ENCODE measurements around the gene USHBP1.
A peak's percentile ranks its signal among the peaks of the same experiment; 100 is the strongest.

Gene USHBP1

DNA sequence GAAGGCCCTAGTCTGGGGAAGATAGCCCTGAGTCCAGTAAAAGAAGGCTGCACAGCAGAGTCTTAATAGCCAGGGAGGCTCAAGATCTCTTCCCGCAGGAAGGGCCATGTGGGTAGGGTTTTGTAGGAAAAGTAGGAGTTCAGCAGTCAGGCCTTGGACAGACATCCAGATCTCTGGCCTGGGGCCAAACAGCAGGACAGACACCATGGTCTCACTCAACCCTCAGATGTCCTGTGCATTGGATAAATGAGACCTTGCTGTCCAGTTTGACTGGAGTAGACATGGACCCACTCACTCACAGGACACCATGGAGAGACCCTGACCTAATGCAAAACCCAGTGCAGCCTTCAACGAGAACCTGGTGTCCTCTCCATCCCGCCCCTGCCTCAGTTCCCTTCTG, 34.7 kb downstream of the USHBP1 start:
- no peak for DNase-seq (ENCODE audit: low spot score in 2 of 2)
- ATAC-seq (ENCODE audit: low read depth) = no peak
- Mint-ChIP-seq H3K27ac (no peak overlapping the region), H3K4me3 (no peak overlapping the region), H3K27me3 (no peaks in the 10 kb centered on the region), H3K9me3 (no peaks in the 10 kb centered on the region), H3K4me1 (peaks cover 8% of the 10 kb centered on the region), H3K36me3 (peaks cover 2% of the 10 kb centered on the region)

DNA sequence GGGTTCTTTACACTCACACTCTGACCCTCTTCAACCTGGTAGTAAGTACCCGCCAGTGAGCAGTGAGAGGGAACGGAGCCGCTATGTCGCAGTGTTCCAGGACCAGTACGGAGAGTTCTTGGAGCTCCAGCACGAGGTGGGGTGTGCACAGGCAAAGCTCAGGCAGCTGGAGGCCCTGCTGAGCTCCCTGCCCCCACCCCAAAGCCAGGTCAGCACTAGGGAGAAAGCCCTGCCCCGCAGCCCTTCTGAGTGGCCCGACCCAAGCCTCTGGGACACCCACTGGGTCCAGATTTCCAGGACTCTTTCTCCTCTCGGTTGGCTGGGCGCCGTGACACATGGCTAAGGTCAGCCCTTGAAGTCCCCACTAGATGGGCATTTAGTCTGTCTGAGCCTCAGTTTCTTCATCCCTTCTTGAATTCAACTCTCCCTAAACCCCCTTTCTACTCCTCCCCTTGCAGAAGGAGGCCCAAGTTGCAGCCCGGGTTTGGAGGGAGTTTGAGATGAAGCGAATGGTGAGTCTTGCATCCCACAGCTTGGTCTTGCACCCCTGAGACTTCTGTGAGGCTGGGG, 36.7 kb downstream of the USHBP1 start:
- Mint-ChIP-seq H3K27me3 (no peaks in the 10 kb centered on the region), H3K4me1 (peaks cover 8% of the 10 kb centered on the region), H3K4me3 (no peak overlapping the region), H3K36me3 (peaks cover 2% of the 10 kb centered on the region), H3K9me3 (no peaks in the 10 kb centered on the region), H3K27ac (no peak overlapping the region)
- ATAC-seq (ENCODE audit: low read depth) (no peak), DNase-seq (ENCODE audit: low spot score in 2 of 2) (no peak)

DNA sequence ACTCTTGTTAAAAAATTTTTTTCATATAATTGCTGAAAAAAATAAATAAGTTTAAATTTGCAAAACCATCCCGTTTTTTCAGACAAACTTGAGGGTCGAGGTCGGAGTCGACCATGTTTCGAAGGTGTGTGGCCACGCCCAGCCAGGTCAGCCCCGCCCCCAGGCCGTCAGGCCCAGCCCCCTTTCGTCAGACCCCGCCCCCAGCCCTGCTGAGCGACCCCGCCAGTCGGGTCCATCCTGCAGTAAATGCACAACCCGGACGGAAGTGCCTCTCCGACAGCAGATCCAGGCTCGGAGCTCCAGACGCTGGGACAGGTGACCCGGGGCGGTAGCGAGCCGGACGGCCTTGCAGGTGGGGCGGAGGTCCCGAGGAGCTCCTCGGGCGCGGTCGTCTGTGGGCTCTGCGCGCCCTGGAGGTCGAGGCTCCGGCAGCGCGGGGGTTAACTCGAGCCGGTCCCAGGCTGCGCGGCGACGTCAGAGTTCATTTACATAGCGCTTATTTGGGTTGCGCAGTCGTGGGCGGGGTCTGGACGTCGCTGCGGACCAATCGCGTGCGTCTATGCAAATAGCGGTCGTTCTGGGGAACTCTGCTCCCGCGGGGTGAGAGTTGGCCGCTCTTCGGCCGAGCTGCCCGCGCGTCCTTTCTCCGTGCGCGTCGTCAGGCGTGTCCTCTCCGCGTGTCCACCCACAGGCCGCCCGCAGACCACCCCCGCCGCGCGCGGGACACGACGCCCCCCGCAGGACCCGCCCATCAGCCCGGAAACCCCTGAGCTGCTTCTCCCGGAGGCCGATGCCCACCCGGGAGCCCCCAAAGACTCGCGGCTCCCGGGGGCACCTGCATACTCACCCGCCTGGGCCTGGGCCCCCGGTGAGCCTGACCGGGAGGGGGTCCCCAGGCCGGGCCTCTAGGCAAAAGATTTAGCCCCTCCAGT, 38.3 kb downstream of the USHBP1 start, which contains the start of gene OCEL1:
OCEL1 (plus strand) TSS at position 225 of the 932 bp plus-strand sequence; CDS start at position 247, 22 bp downstream.
- peak within 1 kb of the TSS; percentile 98 for H3K4me3 Mint-ChIP-seq
- peak within 1 kb of the TSS; percentile 94 for H3K27ac Mint-ChIP-seq
- no peaks in the 10 kb centered on the region for H3K36me3 Mint-ChIP-seq
- peaks cover 8% of the 10 kb centered on the region for H3K4me1 Mint-ChIP-seq
- DNase-seq (ENCODE audit: low spot score in 2 of 2) (peak; percentile 95 to 96), ATAC-seq (ENCODE audit: low read depth) (peak; percentile 87)
- H3K9me3 Mint-ChIP-seq = no peaks in the 10 kb centered on the region
- no peaks in the 10 kb centered on the region for H3K27me3 Mint-ChIP-seq

DNA sequence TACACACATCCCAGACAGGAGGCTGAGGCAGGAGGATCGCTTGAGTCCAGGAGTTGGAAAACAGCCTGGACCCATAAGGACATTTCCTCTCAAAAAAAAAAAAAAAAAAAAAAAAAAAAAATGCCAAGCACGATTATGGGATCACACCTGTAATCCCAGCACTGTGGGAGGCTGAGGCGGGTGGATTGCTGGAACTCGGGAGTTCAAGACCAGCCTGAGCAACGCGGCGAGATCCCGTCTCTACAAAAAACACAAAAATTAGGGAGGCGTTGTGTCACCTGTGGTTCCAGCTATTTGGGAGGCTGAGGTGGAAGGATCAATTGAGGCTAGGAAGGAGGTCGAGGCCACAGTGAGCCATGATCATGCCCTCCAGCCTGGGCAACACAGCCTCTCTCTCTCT, 39.5 kb downstream of the USHBP1 start:
- Mint-ChIP-seq H3K4me1 (peaks cover 8% of the 10 kb centered on the region), H3K27ac (no peak overlapping the region)

DNA sequence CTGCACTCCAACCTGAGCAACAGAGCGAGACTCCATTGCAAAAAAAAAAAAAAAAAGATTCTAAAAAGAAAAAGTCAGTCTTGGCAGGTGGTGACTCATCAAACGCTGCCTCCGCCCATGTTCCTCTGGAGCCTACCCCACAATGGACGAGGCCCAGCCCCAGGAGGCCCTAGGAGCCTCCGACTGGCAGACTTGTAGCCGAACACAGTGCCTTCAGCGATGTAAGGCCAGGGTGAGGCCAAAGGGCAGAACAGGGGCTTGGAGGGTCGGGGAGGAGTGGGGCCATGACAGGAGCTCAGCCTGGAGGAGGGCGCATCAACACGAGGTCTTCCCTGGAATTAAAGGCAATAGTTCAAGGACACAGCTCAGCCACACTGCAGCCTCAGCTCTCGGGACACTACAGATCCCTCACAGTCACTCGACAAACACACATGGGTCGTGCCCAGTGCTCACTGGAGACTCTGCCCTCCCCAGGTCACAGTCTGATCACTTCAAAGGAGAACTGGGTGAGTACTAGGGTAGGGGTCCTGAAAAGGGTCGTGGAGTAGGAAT, 44.3 kb downstream of the USHBP1 start:
- Mint-ChIP-seq H3K36me3 (peaks cover 17% of the 10 kb centered on the region), H3K27ac (no peak overlapping the region), H3K4me1 (peaks cover 6% of the 10 kb centered on the region), H3K27me3 (no peaks in the 10 kb centered on the region), H3K9me3 (peaks cover 1% of the 10 kb centered on the region), H3K4me3 (no peak overlapping the region)
- ATAC-seq (ENCODE audit: low read depth) (no peak), DNase-seq (ENCODE audit: low spot score in 2 of 2) (no peak)

More for the DNA sequence above, 39.5 kb downstream of the USHBP1 start:
- ATAC-seq (ENCODE audit: low read depth) (no peak), DNase-seq (ENCODE audit: low spot score in 2 of 2) (no peak)
- no peaks in the 10 kb centered on the region for H3K9me3 Mint-ChIP-seq
- no peaks in the 10 kb centered on the region for H3K36me3 Mint-ChIP-seq
- H3K27me3 Mint-ChIP-seq = no peaks in the 10 kb centered on the region
- peak overlapping the region; percentile 51 for H3K4me3 Mint-ChIP-seq

DNA sequence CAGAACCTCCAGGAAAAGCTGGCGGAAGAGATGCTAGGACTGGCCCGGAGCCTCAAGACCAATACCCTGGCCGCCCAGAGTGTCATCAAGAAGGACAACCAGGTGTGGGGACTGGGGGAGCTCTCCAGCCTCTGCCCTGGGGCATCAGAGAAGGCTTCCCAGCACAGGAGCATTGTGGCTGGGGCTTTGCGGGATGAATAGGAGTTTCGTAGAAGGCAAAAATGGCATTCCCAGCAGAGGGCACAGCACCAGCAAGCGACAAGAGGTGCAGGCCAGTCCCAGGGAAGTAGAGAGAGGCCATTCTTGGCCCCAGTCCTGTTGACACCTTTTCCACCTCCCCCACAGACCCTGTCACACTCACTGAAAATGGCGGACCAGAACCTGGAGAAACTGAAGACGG, 45.3 kb downstream of the USHBP1 start:
- no peaks in the 10 kb centered on the region for H3K27me3 Mint-ChIP-seq
- H3K9me3 Mint-ChIP-seq = peaks cover 1% of the 10 kb centered on the region
- no peak overlapping the region for H3K4me3 Mint-ChIP-seq
- no peak overlapping the region for H3K27ac Mint-ChIP-seq
- H3K4me1 Mint-ChIP-seq = peaks cover 12% of the 10 kb centered on the region
- DNase-seq (ENCODE audit: low spot score in 2 of 2) (no peak), ATAC-seq (ENCODE audit: low read depth) (no peak)
- peaks cover 17% of the 10 kb centered on the region for H3K36me3 Mint-ChIP-seq

DNA sequence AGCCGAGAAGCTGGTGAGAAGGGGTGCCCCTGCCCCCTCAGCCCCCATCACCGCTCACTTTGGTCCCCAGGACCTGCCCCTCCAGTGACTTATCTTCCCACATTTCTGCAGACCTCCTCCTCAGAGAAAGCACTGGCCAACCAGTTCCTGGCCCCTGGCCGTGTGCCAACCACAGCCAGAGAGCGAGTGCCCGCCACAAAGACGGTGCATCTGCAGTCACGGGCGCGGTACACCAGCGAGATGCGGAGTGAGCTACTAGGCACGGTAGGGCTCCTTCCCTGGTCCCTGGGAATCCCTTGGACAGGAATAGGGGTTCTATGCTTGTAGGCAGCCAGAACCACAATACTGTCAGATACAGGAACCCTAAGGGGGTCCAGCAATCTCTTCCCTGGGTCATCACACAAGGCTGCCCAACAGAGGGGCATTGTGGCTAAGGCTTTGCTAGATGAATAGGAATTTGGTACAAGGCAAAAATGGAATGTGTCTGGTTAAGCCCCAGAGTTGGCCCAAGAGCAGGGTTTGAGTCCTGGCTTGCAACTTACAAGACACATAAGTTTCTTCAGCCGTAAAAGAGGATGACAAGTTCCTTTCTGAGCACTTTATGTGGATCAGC, 48.4 kb downstream of the USHBP1 start:
- peaks cover 11% of the 10 kb centered on the region for H3K4me1 Mint-ChIP-seq
- H3K9me3 Mint-ChIP-seq = peaks cover 1% of the 10 kb centered on the region
- no peaks in the 10 kb centered on the region for H3K27me3 Mint-ChIP-seq
- H3K36me3 Mint-ChIP-seq = peaks cover 23% of the 10 kb centered on the region
- ATAC-seq (ENCODE audit: low read depth) = no peak
- peak overlapping the region; percentile 93 for H3K27ac Mint-ChIP-seq
- peak overlapping the region; percentile 88 for H3K4me3 Mint-ChIP-seq
- no peak for DNase-seq (ENCODE audit: low spot score in 2 of 2)

DNA sequence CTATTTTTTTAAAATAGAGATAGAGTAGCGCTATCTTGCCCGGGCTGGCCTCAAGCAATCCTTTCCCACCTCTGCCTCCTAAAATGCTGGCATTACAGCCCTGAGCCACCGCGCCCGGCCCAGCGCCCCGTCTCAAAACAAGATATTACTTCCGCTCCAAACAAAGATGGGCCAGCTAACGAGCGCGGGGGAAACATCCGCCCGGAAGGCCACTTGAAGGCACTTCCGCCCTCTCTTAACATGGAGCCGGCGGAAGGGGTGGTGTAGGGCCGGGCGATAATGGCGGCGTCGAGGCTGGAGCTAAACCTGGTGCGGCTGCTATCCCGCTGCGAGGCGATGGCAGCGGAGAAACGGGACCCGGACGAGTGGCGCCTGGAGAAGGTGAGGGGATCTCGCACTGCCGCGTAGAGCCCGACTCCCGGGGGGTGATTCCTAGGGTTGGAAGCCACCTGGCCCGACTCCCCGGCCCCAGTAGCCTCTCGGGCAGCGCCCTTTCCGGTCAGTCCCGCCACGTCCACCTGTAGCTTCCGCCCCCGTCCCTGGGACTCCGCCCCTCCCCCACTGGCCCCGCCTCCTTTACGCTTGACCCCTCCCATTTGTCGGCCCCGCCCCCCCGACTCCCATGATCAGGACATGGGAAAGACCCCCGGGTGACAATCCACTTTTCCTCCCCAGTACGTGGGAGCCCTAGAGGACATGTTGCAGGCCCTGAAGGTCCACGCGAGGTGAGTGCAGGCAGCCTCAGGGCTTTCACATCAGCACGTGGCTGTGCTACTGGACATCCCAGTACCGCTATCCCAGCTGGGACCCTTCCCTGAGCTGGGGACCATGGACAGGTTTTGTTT, 49.2 kb downstream of the USHBP1 start, which contains the start of gene USE1:
USE1 (plus strand) TSS at position 231 of the 845 bp plus-strand sequence; CDS start at position 280, 49 bp downstream.
- Mint-ChIP-seq H3K36me3 (peaks cover 24% of the 10 kb centered on the region), H3K27me3 (no peaks in the 10 kb centered on the region), H3K27ac (peak within 1 kb of the TSS; percentile 93), H3K4me1 (peaks cover 12% of the 10 kb centered on the region), H3K4me3 (peak within 1 kb of the TSS; percentile 88), H3K9me3 (peaks cover 1% of the 10 kb centered on the region)
- peak; percentile 97 for ATAC-seq (ENCODE audit: low read depth)
- peak; percentile 74 to 82 for DNase-seq (ENCODE audit: low spot score in 2 of 2)

DNA sequence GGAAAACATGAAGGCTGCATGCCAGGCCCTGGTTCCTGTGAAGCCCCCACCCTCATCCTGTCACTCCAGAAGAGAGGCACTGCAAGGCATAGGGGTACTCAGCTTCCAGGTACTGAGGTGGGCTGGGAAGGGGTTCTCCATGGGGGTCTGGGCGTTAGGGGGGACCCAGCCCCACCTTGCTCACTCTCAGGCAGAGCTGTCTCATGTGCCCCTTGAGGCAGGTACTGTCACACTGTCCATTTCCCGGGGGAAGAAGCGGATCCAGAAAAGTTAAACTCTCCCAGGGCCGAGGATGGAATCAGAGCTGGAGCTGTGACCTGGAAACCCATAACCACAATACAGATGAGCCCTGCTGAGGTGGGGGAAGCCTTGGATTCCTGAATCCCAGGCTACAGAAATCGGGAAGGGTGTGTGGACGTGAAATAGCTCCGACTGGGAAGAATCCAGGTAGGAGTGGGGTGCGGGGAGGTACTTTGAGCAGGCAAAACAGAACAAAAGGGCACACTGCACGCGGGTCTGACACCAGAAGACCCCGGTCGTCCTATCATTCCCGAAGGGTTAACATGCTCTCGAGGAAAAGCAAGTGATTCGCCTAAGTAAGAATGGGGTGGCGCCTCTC, 49.9 kb downstream of the USHBP1 start:
- H3K4me3 Mint-ChIP-seq = peak overlapping the region; percentile 88
- ATAC-seq (ENCODE audit: low read depth) (no peak), DNase-seq (ENCODE audit: low spot score in 2 of 2) (no peak)
- H3K36me3 Mint-ChIP-seq = peaks cover 25% of the 10 kb centered on the region
- peak overlapping the region; percentile 93 for H3K27ac Mint-ChIP-seq
- peaks cover 1% of the 10 kb centered on the region for H3K9me3 Mint-ChIP-seq
- peaks cover 17% of the 10 kb centered on the region for H3K4me1 Mint-ChIP-seq
- no peaks in the 10 kb centered on the region for H3K27me3 Mint-ChIP-seq

DNA sequence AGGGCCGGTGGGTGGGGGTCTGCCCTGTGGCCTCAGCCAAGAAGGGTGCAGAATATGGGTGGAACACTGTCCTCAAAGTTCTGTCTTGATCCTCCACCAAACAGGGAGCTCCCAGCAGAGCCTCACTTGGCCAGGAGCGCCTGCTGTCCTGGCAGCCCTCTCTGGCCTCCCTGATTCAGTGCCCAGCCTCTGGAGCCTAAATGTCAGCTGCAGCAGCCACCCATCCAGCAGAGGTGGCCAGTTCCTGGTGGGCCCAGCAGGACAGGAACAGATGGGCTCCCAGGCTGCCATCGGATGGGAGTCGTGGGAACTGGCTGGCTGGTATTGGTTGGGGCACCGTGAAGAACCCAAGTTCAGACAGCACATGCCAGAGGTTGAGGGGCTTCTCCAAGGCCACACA, 51.2 kb downstream of the USHBP1 start:
- no peak for ATAC-seq (ENCODE audit: low read depth)
- Mint-ChIP-seq H3K36me3 (peaks cover 27% of the 10 kb centered on the region), H3K27ac (no peak overlapping the region), H3K4me1 (peaks cover 24% of the 10 kb centered on the region), H3K4me3 (no peak overlapping the region), H3K27me3 (no peaks in the 10 kb centered on the region), H3K9me3 (no peaks in the 10 kb centered on the region)
- no peak for DNase-seq (ENCODE audit: low spot score in 2 of 2)

DNA sequence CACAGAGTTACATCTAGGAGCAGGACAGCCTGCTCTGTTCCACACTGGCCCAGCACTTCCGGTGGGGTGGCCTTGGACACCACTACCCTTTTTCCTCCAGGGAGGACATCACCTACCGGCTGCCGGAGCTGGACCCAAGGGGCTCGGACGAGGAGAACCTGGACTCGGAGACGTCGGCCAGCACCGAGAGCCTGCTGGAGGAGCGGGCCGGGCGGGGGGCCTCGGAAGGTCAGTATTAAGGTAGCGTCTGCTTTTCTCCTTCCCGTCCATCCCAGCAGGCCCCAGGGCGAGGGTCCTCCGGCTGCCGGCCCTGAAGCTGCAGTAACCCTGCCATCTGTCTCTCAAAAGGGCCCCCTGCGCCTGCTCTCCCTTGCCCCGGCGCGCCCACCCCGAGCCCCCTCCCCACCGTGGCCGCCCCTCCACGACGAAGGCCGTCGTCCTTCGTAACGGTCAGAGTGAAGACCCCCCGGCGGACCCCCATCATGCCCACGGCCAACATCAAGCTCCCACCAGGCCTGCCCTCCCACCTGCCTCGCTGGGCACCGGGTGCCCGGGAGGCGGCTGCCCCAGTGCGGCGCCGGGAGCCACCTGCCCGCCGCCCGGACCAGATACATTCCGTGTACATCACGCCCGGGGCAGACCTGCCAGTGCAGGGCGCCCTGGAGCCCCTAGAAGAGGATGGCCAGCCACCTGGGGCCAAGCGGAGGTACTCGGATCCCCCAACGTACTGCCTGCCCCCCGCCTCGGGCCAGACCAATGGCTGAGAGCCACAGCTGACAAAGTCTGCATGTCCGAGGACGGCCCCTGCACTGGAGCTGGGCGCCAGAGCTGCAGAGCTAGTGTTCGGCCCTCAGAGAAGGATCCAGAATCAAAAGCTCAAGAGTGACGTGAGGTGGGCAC, 52.7 kb downstream of the USHBP1 start:
- ATAC-seq (ENCODE audit: low read depth) (no peak), DNase-seq (ENCODE audit: low spot score in 2 of 2) (no peak)
- Mint-ChIP-seq H3K27ac (no peak overlapping the region), H3K9me3 (no peaks in the 10 kb centered on the region), H3K36me3 (peaks cover 21% of the 10 kb centered on the region), H3K27me3 (no peaks in the 10 kb centered on the region), H3K4me3 (no peak overlapping the region), H3K4me1 (peaks cover 23% of the 10 kb centered on the region)

DNA sequence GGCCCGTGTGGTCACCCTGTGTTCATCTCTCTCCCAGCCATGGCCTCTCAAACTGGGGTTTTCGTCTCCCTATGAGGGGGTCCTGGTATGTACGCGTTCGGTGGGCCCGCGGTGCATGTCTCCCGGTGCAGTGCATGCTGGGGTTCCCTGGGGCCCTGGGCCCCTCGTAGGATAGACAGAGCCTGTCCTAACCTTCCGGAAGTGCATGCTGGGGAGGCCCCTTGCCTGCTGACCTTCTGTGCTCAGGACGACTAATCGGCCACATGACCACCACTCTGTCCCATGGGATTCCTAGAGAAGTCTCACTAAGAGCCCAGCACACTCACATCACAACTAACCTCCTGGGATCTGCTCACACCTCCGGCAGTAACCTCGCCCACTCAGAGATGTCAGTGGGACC, 54.2 kb downstream of the USHBP1 start:
- Mint-ChIP-seq H3K27ac (peak overlapping the region; percentile 36), H3K27me3 (no peaks in the 10 kb centered on the region), H3K4me1 (peaks cover 21% of the 10 kb centered on the region), H3K36me3 (peaks cover 21% of the 10 kb centered on the region), H3K4me3 (no peak overlapping the region), H3K9me3 (no peaks in the 10 kb centered on the region)
- ATAC-seq (ENCODE audit: low read depth) (no peak), DNase-seq (ENCODE audit: low spot score in 2 of 2) (no peak)

Data from memory B cell (primary cell).